ENCODE data around the gene BSDC1. TPM values are rescaled to one million over a fixed set of nuclear protein-coding genes. Genes with fewer than 3 reads are reported as not detected.

Gene BSDC1
- total RNA-seq, 6 experiments from 2014 or later: 44.5 to 73.1 (median 62.1) TPM

DNA sequence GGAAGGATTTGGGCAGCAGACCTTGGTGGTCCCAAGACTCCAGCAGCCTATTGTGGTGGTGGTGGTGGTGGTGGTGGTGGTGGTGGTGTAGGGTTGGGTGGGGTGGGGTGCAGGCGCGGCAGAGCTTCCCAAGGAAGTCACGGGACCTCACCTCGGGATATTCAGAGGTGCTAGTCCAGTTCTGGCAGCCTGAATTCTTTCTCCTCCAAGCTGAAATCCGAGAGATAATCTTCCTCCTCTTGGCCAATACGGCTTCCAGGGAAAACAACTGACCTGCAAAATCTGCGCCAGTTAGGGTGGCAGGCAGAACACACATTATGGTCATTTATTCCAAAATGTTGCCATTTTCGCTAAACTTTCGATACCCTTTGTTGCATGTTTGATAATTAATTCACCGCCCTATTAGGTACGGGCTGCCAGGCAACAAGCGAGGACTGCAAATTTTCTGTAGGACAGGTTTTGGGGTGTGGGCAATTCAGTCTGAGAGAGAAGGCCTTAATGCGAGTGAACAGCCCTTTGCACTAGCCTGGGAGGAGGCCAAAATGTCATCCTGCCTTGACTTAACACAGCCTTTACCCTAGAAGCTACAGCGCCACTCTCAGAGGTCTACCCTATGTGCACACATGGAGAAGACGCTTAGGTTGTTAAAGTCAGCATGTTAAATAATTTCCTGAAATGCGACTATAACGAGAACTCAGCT lies 33.2 kb upstream of the BSDC1 start:
- Histone ChIP-seq H3K36me3 (no peaks in the 10 kb centered on the region), H3K27me3 (no peaks in the 10 kb centered on the region), H3K4me3 (no peak overlapping the region), H3K9me3 (no peaks in the 10 kb centered on the region), H3K4me1 (no peaks in the 10 kb centered on the region), H3K27ac (no peak overlapping the region)
- DNase-seq (no peak), ATAC-seq (no peak)
- TF ChIP-seq, protein P1, sequence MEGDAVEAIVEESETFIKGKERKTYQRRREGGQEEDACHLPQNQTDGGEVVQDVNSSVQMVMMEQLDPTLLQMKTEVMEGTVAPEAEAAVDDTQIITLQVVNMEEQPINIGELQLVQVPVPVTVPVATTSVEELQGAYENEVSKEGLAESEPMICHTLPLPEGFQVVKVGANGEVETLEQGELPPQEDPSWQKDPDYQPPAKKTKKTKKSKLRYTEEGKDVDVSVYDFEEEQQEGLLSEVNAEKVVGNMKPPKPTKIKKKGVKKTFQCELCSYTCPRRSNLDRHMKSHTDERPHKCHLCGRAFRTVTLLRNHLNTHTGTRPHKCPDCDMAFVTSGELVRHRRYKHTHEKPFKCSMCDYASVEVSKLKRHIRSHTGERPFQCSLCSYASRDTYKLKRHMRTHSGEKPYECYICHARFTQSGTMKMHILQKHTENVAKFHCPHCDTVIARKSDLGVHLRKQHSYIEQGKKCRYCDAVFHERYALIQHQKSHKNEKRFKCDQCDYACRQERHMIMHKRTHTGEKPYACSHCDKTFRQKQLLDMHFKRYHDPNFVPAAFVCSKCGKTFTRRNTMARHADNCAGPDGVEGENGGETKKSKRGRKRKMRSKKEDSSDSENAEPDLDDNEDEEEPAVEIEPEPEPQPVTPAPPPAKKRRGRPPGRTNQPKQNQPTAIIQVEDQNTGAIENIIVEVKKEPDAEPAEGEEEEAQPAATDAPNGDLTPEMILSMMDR (IDR thresholded peaks at IDR 0.05): no peak
- TF ChIP-seq POLR2A (IDR thresholded peaks at IDR 0.05): no peak
- 78% methylated on average over 11 of the region's 17 CpGs for WGBS (ENCODE audit: insufficient coverage, low coverage, low lambda C conversion rate, missing lambda C conversion rate)
- intact Hi-C loops (cut with DNase I): no loop called here

DNA sequence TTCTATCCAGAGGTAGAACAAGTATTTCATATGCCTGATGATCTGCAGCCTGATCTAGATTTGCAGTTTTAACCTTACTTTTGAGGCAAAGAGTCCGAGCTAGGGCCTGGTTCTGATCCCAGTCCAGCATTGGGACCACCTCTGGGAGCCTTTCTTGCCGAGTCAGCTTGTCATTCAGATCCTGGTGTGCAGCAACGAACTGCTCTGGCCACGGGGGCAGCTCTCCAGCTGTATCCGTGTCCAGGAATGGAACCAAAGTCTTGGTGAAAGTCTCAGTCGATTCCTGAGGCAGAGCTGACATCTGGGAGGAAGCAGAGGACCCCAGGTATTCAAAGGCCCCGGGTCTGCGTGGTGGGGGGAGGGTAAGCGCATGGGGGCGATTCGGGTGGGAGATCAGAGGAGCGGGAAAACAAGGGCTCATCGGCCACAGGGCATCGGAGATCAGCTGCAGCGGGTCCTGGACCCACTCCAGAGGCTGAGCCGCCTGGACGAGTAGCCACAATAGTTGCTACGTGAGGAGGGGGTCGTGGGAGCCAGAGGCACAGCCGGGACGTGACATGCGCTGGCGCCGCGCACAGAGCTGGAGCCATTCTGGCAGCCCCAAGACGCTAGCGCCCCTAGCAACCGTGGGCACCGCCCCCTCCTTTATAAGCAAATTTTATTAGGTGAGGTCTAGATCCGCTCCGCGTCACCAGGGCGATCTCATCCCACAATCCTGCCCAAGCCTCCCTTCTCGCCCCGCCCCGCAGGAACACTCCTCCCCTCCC lies 32.4 kb upstream of the BSDC1 start:
- 13% methylated on average over 18 of the region's 36 CpGs for WGBS (ENCODE audit: insufficient coverage, low coverage, low lambda C conversion rate, missing lambda C conversion rate)
- Histone ChIP-seq H3K36me3 (no peaks in the 10 kb centered on the region), H3K9me3 (no peaks in the 10 kb centered on the region), H3K27me3 (no peaks in the 10 kb centered on the region), H3K4me3 (no peak overlapping the region), H3K4me1 (no peaks in the 10 kb centered on the region), H3K27ac (no peak overlapping the region)
- TF ChIP-seq, protein P1 (IDR thresholded peaks at IDR 0.05): no peak
- no peak for TF ChIP-seq POLR2A (IDR thresholded peaks at IDR 0.05)
- intact Hi-C loops (cut with DNase I): no loop called here
- DNase-seq (no peak), ATAC-seq (no peak)

DNA sequence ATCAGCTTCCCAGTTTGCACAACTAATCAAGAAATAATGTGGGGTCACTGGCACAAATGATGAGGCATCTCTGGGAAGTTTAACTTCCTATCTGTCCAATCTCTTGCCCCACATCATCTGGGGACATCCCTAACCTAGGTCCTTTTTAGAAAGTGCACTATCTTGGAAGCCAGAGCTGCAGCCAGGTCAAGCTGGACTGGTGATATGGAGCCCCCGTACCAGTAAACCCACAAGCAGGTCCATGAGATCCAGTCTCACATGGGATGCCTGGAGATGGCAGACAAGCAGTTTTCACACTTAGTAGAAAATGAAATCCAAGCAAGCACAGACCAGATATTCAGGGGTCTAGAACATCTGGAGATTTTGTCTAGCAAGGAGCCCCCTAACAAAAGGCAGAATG lies 27.5 kb upstream of the BSDC1 start:
- DNase-seq: no peak
- intact Hi-C loops (cut with DNase I): no loop called here
- peaks cover 0 to 5% (median 0%) of the 10 kb centered on the region in 4 donors for H3K9me3 ChIP-seq
- TF ChIP-seq POLR2A (IDR thresholded peaks at IDR 0.05): no peak
- TF ChIP-seq, protein P1 (IDR thresholded peaks at IDR 0.05): no peak
- no CpG with 5 or more reads among the region's 1 CpG for WGBS (ENCODE audit: insufficient coverage, low coverage, low lambda C conversion rate, missing lambda C conversion rate)
- H3K4me3 ChIP-seq: no peak overlapping the region
- no peak overlapping the region for H3K27ac ChIP-seq
- H3K36me3 ChIP-seq: no peaks in the 10 kb centered on the region
- ATAC-seq: no peak
- H3K27me3 ChIP-seq: no peaks in the 10 kb centered on the region
- H3K4me1 ChIP-seq: no peaks in the 10 kb centered on the region

DNA sequence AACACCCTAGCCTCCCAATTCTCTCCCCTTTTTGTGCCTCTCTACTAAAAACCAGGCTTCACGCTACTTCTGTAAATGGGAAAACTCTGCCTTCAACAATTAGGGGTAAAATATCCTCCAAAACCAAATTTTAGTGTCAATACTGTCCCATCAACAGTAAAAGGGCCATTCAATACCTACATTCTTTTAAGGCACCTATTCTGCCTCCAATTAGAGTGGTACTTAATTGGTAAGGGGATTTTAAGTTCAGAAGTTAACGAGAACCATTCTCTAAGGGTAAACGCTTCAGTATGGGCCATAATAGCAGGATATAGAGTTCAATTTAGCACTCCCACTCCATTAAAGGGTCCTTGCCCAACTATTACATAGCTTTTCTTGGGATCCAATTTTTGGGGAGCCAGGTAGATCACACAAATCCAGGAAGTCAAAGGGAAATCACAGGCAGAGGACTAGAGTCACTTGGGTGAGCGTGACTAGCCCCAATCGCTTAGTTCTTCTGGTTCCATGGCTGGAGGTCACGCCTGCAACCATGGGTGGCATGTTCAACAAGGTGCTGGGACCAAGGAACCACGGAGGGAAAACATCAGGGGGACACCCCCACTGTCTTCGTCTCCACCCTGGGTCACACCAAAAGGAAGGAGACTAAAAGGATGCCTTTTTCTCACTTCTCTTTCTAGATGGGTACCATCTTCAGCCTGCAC lies 20.1 kb upstream of the BSDC1 start:
- no peak for DNase-seq
- no peak overlapping the region for H3K4me3 ChIP-seq
- peaks cover 0 to 5% (median 0%) of the 10 kb centered on the region in 4 donors for H3K9me3 ChIP-seq
- no peaks in the 10 kb centered on the region for H3K36me3 ChIP-seq
- ATAC-seq: no peak
- no peaks in the 10 kb centered on the region for H3K27me3 ChIP-seq
- H3K27ac ChIP-seq: no peak overlapping the region
- H3K4me1 ChIP-seq: peaks cover 0 to 4% (median 0%) of the 10 kb centered on the region in 4 donors
- WGBS (ENCODE audit: insufficient coverage, low coverage, low lambda C conversion rate, missing lambda C conversion rate): 68% methylated on average over 5 of the region's 8 CpGs
- TF ChIP-seq, protein P1 (IDR thresholded peaks at IDR 0.05): peak in 1 of 4 donors; percentile 1
- TF ChIP-seq POLR2A (IDR thresholded peaks at IDR 0.05): no peak
- intact Hi-C loops (cut with DNase I): no loop called here
